IPS-NIHi7 (cell line): Measurements from ENCODE around the gene SHROOM2.
"Not testable (repeated sequence)": the region's sequence is repeated elsewhere in the genome, so short reads cannot be mapped to it uniquely, and the experiment has no call there.

Experiments
- DNase-seq: peaks from one replicate; pipeline ENCODE4 v3.0.0; 2012; ENCODE audit warnings: mixed read lengths; ENCODE audit errors: extremely low spot score

Gene SHROOM2

GRCh38 chrX:9785944-9786797 is at the start of gene SHROOM2:
TSS of gene SHROOM2 (plus strand) at chrX:9786429. CDS start at chrX:9786546, 117 bp downstream.
- DNase-seq: peak; percentile 49

GRCh38 chrX:9737363-9737762 is 48.9 kb upstream of the SHROOM2 start:
- DNase-seq: no peak

GRCh38 chrX:9738151-9738550 is 48.1 kb upstream of the SHROOM2 start:
- DNase-seq: no peak

- no peak for DNase-seq
These were observed 47.1 kb upstream of the SHROOM2 start for GRCh38 chrX:9739130-9739529.

- no peak for DNase-seq
These were observed 40.7 kb upstream of the SHROOM2 start for GRCh38 chrX:9745417-9746115.

- DNase-seq: no peak
These were observed 39.9 kb upstream of the SHROOM2 start for GRCh38 chrX:9746148-9746888.

- no peak for DNase-seq
These were observed 38.6 kb upstream of the SHROOM2 start for GRCh38 chrX:9747644-9748043.

GRCh38 chrX:9749146-9749692 is 37.0 kb upstream of the SHROOM2 start:
- no peak for DNase-seq

- no peak for DNase-seq
These were observed 28.9 kb upstream of the SHROOM2 start for GRCh38 chrX:9757366-9757765.

GRCh38 chrX:9758021-9758638 is 28.1 kb upstream of the SHROOM2 start:
- DNase-seq: no peak

GRCh38 chrX:9759337-9759736 is 26.9 kb upstream of the SHROOM2 start:
- DNase-seq: no peak

- peak; percentile 40 for DNase-seq
These were observed 21.0 kb upstream of the SHROOM2 start for GRCh38 chrX:9765072-9765736.

- peak; percentile 51 for DNase-seq
These were observed 20.5 kb upstream of the SHROOM2 start, which contains the start of gene GPR143 for GRCh38 chrX:9765737-9766097. TSS of gene GPR143 (minus strand) at chrX:9765847. CDS start at chrX:9765817, 30 bp downstream.

GRCh38 chrX:9767375-9767774 is 18.9 kb upstream of the SHROOM2 start:
- no peak for DNase-seq

GRCh38 chrX:9768321-9768839 is 17.8 kb upstream of the SHROOM2 start:
- not testable (repeated sequence) for DNase-seq

GRCh38 chrX:9770319-9770718 is 15.9 kb upstream of the SHROOM2 start:
- DNase-seq: no peak

- no peak for DNase-seq
These were observed 13.3 kb upstream of the SHROOM2 start for GRCh38 chrX:9772943-9773342.

GRCh38 chrX:9775930-9776329 is 10.3 kb upstream of the SHROOM2 start:
- no peak for DNase-seq

- no peak for DNase-seq
These were observed 4.3 kb upstream of the SHROOM2 start for GRCh38 chrX:9781941-9782340.

GRCh38 chrX:9784332-9784731 is 1.9 kb upstream of the SHROOM2 start:
- no peak for DNase-seq
